HepG2 (cell line): ENCODE data around the gene KCNH6. TPM values are rescaled to one million over a fixed set of nuclear protein-coding genes. Genes with fewer than 3 reads are reported as not detected.

Experiments
- KMT2B ChIP-seq: IDR thresholded peaks from 2 replicates; pipeline ENCODE4 v1.6.1; 2016; ENCODE audit warnings: missing genetic modification reagents, missing compliant biosample characterization
- MIER2 ChIP-seq: IDR thresholded peaks from 2 replicates; pipeline ENCODE4 v1.6.1; 2016; ENCODE audit warnings: missing biosample characterization, missing genetic modification reagents
- NBN ChIP-seq: fragments of 450-650 bp; conservative IDR thresholded peaks from 2 replicates; pipeline ENCODE4 v1.6.1; 2017
- POLR2G ChIP-seq: fragments of 200-400 bp; formaldehyde crosslinking; IDR thresholded peaks from 2 replicates; pipeline ENCODE4 v1.6.1; 2018; ENCODE audit warnings: mild to moderate bottlenecking, low read depth, low read length, moderate library complexity
- REST ChIP-seq, 2 experiments: IDR thresholded peaks; 2 replicates each; pipeline ENCODE4 v1.6.1; 2011 to 2012; ENCODE audit warnings: low read length in 2 of 2, borderline replicate concordance in 1 of 2, low read depth in 1 of 2, mild to moderate bottlenecking in 1 of 2, moderate library complexity in 1 of 2
- SIN3A ChIP-seq: IDR thresholded peaks from 2 replicates; pipeline ENCODE4 v1.6.1; 2011; ENCODE audit warnings: low read depth, mild to moderate bottlenecking, control low read depth, low read length, borderline replicate concordance
- SMAD1 ChIP-seq: sonication (generic); formaldehyde crosslinking; IDR thresholded peaks from 2 replicates; pipeline ENCODE4 v1.4.0; 2020; ENCODE audit warnings: missing genetic modification reagents, low read depth, mild to moderate bottlenecking, borderline replicate concordance
- SP1 ChIP-seq, 2 experiments: fragments of 450-650 bp in 1 of 2; sonication (generic) in 1 of 2; formaldehyde crosslinking in 1 of 2; IDR thresholded peaks; 2 replicates each; pipeline versions ENCODE4 v1.4.0 to v1.6.1; 2016 to 2020; ENCODE audit warnings: missing genetic modification reagents in 1 of 2
- ZNF124 ChIP-seq: sonication (generic); formaldehyde crosslinking; IDR thresholded peaks from 2 replicates; pipeline ENCODE4 v1.4.0; 2020; ENCODE audit warnings: missing genetic modification reagents
- ZNF205 ChIP-seq: IDR thresholded peaks from 2 replicates; pipeline ENCODE4 v1.6.1; 2018; ENCODE audit warnings: missing biosample characterization, missing genetic modification reagents
- ZNF326 ChIP-seq: sonication (generic); formaldehyde crosslinking; IDR thresholded peaks from 2 replicates; pipeline ENCODE4 v1.4.0; 2020; ENCODE audit warnings: missing genetic modification reagents, borderline replicate concordance
- ZNF451 ChIP-seq: sonication (generic); formaldehyde crosslinking; IDR thresholded peaks from 2 replicates; pipeline ENCODE4 v1.5.0; 2020; ENCODE audit warnings: mild to moderate bottlenecking, missing genetic modification reagents
- ZNF567 ChIP-seq: sonication (generic); formaldehyde crosslinking; IDR thresholded peaks from 2 replicates; pipeline ENCODE4 v1.8.1; 2023; ENCODE audit warnings: mild to moderate bottlenecking, missing genetic modification reagents, borderline replicate concordance
- ZNF574 ChIP-seq: sonication (generic); formaldehyde crosslinking; IDR thresholded peaks from 2 replicates; pipeline ENCODE4 v1.4.0; 2020; ENCODE audit warnings: missing genetic modification reagents
- ZNF772 ChIP-seq: sonication (generic); formaldehyde crosslinking; IDR thresholded peaks from 2 replicates; pipeline ENCODE4 v1.5.0; 2020; ENCODE audit warnings: mild to moderate bottlenecking, missing genetic modification reagents
- polyA plus RNA-seq, 8 experiments: library from polyadenylated mRNA; depleted of rRNA in 3 of 8; stranded (reverse) in 7 of 8; unstranded in 1 of 8; fragments of >200 nt; fragmentation: Illumina TruSeq in 4 of 8; extraction: Trizol in 4 of 8; gene quantifications; 2 replicates each; pipeline versions ENCODE4 v1.2.1 to v1.2.3, GENCODE V29; 2011 to 2016; ENCODE audit warnings: low read depth in 4 of 8, missing spikeins in 1 of 8, mixed read lengths in 1 of 8; ENCODE audit not compliant: insufficient read depth in 1 of 8
- total RNA-seq, 5 experiments: library from RNA; depleted of rRNA; stranded (reverse); fragments of >200 nt; fragmentation: Illumina TruSeq; extraction: Trizol; gene quantifications; 2 replicates each; pipeline ENCODE4 v1.2.3, GENCODE V29; 2016; ENCODE audit warnings: low read depth in 1 of 5
- TF ChIP-seq, protein P1 (sequence below): IDR thresholded peaks from 2 replicates; pipeline ENCODE4 v1.6.1; 2016; ENCODE audit warnings: mild to moderate bottlenecking, missing biosample characterization, missing genetic modification reagents
- TF ChIP-seq, protein P2 (sequence below): sonication (generic); formaldehyde crosslinking; IDR thresholded peaks from 2 replicates; pipeline ENCODE4 v1.4.0; 2020; ENCODE audit warnings: missing genetic modification reagents
- TF ChIP-seq, protein P3 (sequence below): sonication (generic); formaldehyde crosslinking; conservative IDR thresholded peaks from 2 replicates; pipeline ENCODE4 v1.4.0; 2020; ENCODE audit warnings: missing genetic modification reagents

Gene KCNH6
- total and polyA plus RNA-seq, 2 of the 13 experiments (the other 11 are each of a cell fraction or from before 2014, with no cell fraction given), result 0.05 to 0.18 TPM

DNA sequence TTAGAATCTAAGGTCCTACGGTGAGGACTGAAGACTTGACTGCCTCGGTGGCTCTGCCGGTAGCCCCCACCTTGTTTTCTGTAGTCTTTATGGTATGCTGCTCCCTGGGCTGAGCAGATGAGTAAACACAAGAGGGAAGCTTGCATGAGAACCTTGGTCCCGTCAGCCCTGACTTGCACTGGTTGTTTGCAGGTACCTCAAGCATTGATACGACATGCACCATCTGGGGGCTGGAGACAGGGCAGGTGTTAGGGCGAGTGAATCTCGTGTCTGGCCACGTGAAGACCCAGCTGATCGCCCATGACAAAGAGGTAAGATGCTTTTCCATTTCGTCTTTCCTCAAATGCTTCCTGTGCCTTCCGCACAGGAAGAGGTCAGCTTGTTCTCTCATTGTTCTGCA is 56.5 kb downstream of the KCNH6 start (continued):
- TF ChIP-seq REST (IDR thresholded peaks at IDR 0.05; ENCODE audit: borderline replicate concordance in 1 of 2, low read depth in 1 of 2, low read length in 2 of 2) (no peak), ZNF205 (CRISPR knock-in tag) (no peak), SIN3A (peak; percentile 30; the same call in 1 of the 2 replicates), SMAD1 (CRISPR knock-in tag) (peak; percentile 81; the same call in 1 of the 2 replicates), ZNF326 (CRISPR knock-in tag) (no peak), ZNF451 (CRISPR knock-in tag) (no peak; the same call in 1 of the 2 replicates), POLR2G (no peak), NBN (no peak), ZNF124 (CRISPR knock-in tag) (peak; percentile 17; the same call in 1 of the 2 replicates), MIER2 (CRISPR knock-in tag) (peak; percentile 60; the same call in 1 of the 2 replicates), KMT2B (CRISPR knock-in tag) (peak; percentile 32; the same call in 1 of the 2 replicates), SP1 (IDR thresholded peaks at IDR 0.05) (no peak), SP1 (CRISPR knock-in tag; IDR thresholded peaks at IDR 0.05) (no peak), ZNF574 (CRISPR knock-in tag) (peak; percentile 78), ZNF567 (CRISPR knock-in tag) (0 out of 2 replicates have a peak, but pooled peaks have one; percentile 77), ZNF772 (CRISPR knock-in tag) (peak; percentile 76; the same call in 1 of the 2 replicates)
- TF ChIP-seq, protein P1, sequence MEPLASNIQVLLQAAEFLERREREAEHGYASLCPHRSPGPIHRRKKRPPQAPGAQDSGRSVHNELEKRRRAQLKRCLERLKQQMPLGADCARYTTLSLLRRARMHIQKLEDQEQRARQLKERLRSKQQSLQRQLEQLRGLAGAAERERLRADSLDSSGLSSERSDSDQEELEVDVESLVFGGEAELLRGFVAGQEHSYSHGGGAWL (CRISPR knock-in tag), result peak; percentile 30; the same call in 1 of the 2 replicates
- TF ChIP-seq, protein P2, sequence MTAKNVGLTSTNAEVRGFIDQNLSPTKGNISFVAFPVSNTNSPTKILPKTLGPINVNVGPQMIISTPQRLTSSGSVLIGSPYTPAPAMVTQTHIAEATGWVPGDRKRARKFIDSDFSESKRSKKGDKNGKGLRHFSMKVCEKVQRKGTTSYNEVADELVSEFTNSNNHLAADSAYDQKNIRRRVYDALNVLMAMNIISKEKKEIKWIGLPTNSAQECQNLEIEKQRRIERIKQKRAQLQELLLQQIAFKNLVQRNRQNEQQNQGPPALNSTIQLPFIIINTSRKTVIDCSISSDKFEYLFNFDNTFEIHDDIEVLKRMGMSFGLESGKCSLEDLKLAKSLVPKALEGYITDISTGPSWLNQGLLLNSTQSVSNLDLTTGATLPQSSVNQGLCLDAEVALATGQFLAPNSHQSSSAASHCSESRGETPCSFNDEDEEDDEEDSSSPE (CRISPR knock-in tag), result peak; percentile 47; the same call in 1 of the 2 replicates
- TF ChIP-seq, protein P3, sequence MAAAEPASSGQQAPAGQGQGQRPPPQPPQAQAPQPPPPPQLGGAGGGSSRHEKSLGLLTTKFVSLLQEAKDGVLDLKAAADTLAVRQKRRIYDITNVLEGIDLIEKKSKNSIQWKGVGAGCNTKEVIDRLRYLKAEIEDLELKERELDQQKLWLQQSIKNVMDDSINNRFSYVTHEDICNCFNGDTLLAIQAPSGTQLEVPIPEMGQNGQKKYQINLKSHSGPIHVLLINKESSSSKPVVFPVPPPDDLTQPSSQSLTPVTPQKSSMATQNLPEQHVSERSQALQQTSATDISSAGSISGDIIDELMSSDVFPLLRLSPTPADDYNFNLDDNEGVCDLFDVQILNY (CRISPR knock-in tag), result no peak
